Mesothelial cell of epicardium (in vitro differentiated cells): ENCODE measurements around the gene PRRG2. TPM values are rescaled to one million over a fixed set of nuclear protein-coding genes. Genes with fewer than 3 reads are reported as not detected.

Experiments used
- DNase-seq, 2 experiments: peaks; one replicate each; pipeline ENCODE4 v3.0.0; 2021; ENCODE audit warnings: low spot score in 2 of 2; ENCODE audit not compliant: unreplicated experiment in 2 of 2
- H3K27ac Mint-ChIP-seq: 2 replicates; pipeline ENCODE4 v1.8.0; 2021; ENCODE audit warnings: mixed read lengths
- H3K27me3 Mint-ChIP-seq: 2 replicates; pipeline ENCODE4 v1.8.0; 2021; ENCODE audit warnings: low read depth, mixed read lengths
- H3K36me3 Mint-ChIP-seq: 2 replicates; pipeline ENCODE4 v1.8.0; 2021; ENCODE audit warnings: mixed read lengths
- H3K4me1 Mint-ChIP-seq: 2 replicates; pipeline ENCODE4 v1.8.0; 2021; ENCODE audit warnings: mixed read lengths
- H3K4me3 Mint-ChIP-seq: 2 replicates; pipeline ENCODE4 v1.8.0; 2021; ENCODE audit warnings: mild to moderate bottlenecking, moderate library complexity, mixed read lengths
- H3K9me3 Mint-ChIP-seq: 2 replicates; pipeline ENCODE4 v1.8.0; 2021; ENCODE audit warnings: mixed read lengths
- CTCF ChIP-seq: fragments of 200-600 bp; sonication (generic); IDR thresholded peaks from one replicate; pipeline ENCODE4 v1.5.0; 2021; ENCODE audit warnings: antibody characterized with exemption; ENCODE audit not compliant: unreplicated experiment
- total RNA-seq: library from RNA; stranded (reverse); gene quantifications from 3 replicates; pipeline ENCODE4 v1.2.1, GENCODE V29; 2021

PRRG2 gene
- total RNA-seq: 0.87 to 1.4 TPM (median 1.1 TPM) in 3 replicates

- no peak for DNase-seq
- Mint-ChIP-seq H3K36me3 (no peaks in the 10 kb centered on the region), H3K27me3 (no peaks in the 10 kb centered on the region), H3K4me1 (peaks cover 19% of the 10 kb centered on the region), H3K4me3 (peak within 1 kb of the TSS; percentile 93), H3K9me3 (no peaks in the 10 kb centered on the region), H3K27ac (peak within 1 kb of the TSS; percentile 94)
- no peak for TF ChIP-seq CTCF
Measured at GRCh38 chr19:49581007-49581508, at the start of gene PRRG2. Gene PRRG2 (plus strand): TSS chr19:49581316. CDS start chr19:49583220, 1,904 bp downstream.

GRCh38 chr19:49533551-49534488 is 47.3 kb upstream of the PRRG2 start:
- Mint-ChIP-seq H3K27me3 (peaks cover 10% of the 10 kb centered on the region), H3K4me3 (peak overlapping the region; percentile 70), H3K9me3 (no peaks in the 10 kb centered on the region), H3K4me1 (peaks cover 15% of the 10 kb centered on the region), H3K27ac (no peak overlapping the region), H3K36me3 (peaks cover 7% of the 10 kb centered on the region)
- TF ChIP-seq CTCF: no peak
- peak; percentile 67 to 85 for DNase-seq

- Mint-ChIP-seq H3K36me3 (peaks cover 3% of the 10 kb centered on the region), H3K27me3 (peaks cover 10% of the 10 kb centered on the region), H3K4me3 (peak overlapping the region; percentile 70), H3K9me3 (no peaks in the 10 kb centered on the region), H3K4me1 (peaks cover 15% of the 10 kb centered on the region), H3K27ac (no peak overlapping the region)
- DNase-seq: no peak
- TF ChIP-seq CTCF: no peak
Measured at GRCh38 chr19:49534632-49535385, 46.3 kb upstream of the PRRG2 start.

- H3K36me3 Mint-ChIP-seq: peaks cover 3% of the 10 kb centered on the region
- H3K27ac Mint-ChIP-seq: no peak overlapping the region
- no peak for TF ChIP-seq CTCF
- H3K4me1 Mint-ChIP-seq: peaks cover 15% of the 10 kb centered on the region
- peaks cover 10% of the 10 kb centered on the region for H3K27me3 Mint-ChIP-seq
- no peaks in the 10 kb centered on the region for H3K9me3 Mint-ChIP-seq
- no peak for DNase-seq
- H3K4me3 Mint-ChIP-seq: no peak overlapping the region
Measured at GRCh38 chr19:49536921-49537462, 44.1 kb upstream of the PRRG2 start.

- DNase-seq: no peak
- Mint-ChIP-seq H3K4me1 (peaks cover 8% of the 10 kb centered on the region), H3K36me3 (peaks cover 6% of the 10 kb centered on the region), H3K9me3 (no peaks in the 10 kb centered on the region), H3K27me3 (peaks cover 10% of the 10 kb centered on the region), H3K27ac (no peak overlapping the region), H3K4me3 (no peak overlapping the region)
- TF ChIP-seq CTCF: no peak
Measured at GRCh38 chr19:49538643-49539042, 42.5 kb upstream of the PRRG2 start.
